Keratinocyte (primary cell): ENCODE data around the gene THRB. TPM values are rescaled to one million over a fixed set of nuclear protein-coding genes. Genes with fewer than 3 reads are reported as not detected.

Source experiments
- DNase-seq: peaks from one replicate; pipeline ENCODE4 v3.0.0-alpha.2; 2011; ENCODE audit warnings: low read depth, missing footprints, low spot score
- FAIRE-seq: peaks from 2 replicates; lab custom pipeline; 2011; peaks lifted over from hg19 to GRCh38; lab: Jason Lieb, UNC
- H2AFZ ChIP-seq: 2 replicates; pipeline ENCODE4 v1.6.0; 2012; ENCODE audit warnings: low read length, control low read depth, inconsistent platforms; ENCODE audit not compliant: control insufficient read depth
- H3K27ac ChIP-seq: 2 replicates; pipeline ENCODE4 v1.5.1; 2011; ENCODE audit warnings: low read length; ENCODE audit not compliant: control insufficient read depth, insufficient read depth
- H3K27me3 ChIP-seq: 3 replicates; pipeline ENCODE4 v1.6.0; 2011; ENCODE audit warnings: low read length; ENCODE audit not compliant: control insufficient read depth, insufficient read depth; ENCODE audit errors: extremely low read depth
- H3K36me3 ChIP-seq, 2 experiments: 2 replicates in 1 of 2; 3 replicates in 1 of 2; pipeline ENCODE4 v1.5.1; 2011; ENCODE audit warnings: low read length in 2 of 2, mild to moderate bottlenecking in 1 of 2; ENCODE audit not compliant: control insufficient read depth in 2 of 2, insufficient read depth in 2 of 2; ENCODE audit errors: extremely low read depth in 1 of 2
- H3K4me1 ChIP-seq: 3 replicates; pipeline ENCODE4 v1.5.1; 2011; ENCODE audit warnings: low read length; ENCODE audit not compliant: control insufficient read depth, insufficient read depth; ENCODE audit errors: extremely low read depth
- H3K4me2 ChIP-seq: 3 replicates; pipeline ENCODE4 v1.6.0; 2011; ENCODE audit warnings: low read depth, low read length; ENCODE audit not compliant: control insufficient read depth, insufficient read depth; ENCODE audit errors: extremely low read depth
- H3K4me3 ChIP-seq, 3 experiments: fragments of 200-600 bp in 1 of 3; sonication (generic) in 1 of 3; 2 replicates in 2 of 3; 3 replicates in 1 of 3; pipeline ENCODE4 v1.5.1; 2011 to 2016; ENCODE audit warnings: low read length in 3 of 3, mild to moderate bottlenecking in 3 of 3, control low read depth in 2 of 3, inconsistent platforms in 1 of 3, low read depth in 1 of 3, mixed read lengths in 1 of 3, mixed run types in 1 of 3, moderate library complexity in 1 of 3; ENCODE audit not compliant: control insufficient read depth in 2 of 3, insufficient read depth in 2 of 3; ENCODE audit errors: extremely low read depth in 1 of 3
- H3K79me2 ChIP-seq: 2 replicates; pipeline ENCODE4 v1.6.0; 2012; ENCODE audit warnings: low read length; ENCODE audit not compliant: control insufficient read depth, insufficient read depth
- H3K9ac ChIP-seq: 3 replicates; pipeline ENCODE4 v1.6.0; 2011; ENCODE audit warnings: low read length; ENCODE audit not compliant: control insufficient read depth, insufficient read depth; ENCODE audit errors: extremely low read depth
- H3K9me1 ChIP-seq: 3 replicates; pipeline ENCODE4 v1.6.0; 2011; ENCODE audit warnings: low read length; ENCODE audit not compliant: control insufficient read depth, insufficient read depth; ENCODE audit errors: extremely low read depth
- H3K9me3 ChIP-seq: 2 replicates; pipeline ENCODE4 v1.5.1; 2012; ENCODE audit warnings: low read depth, low read length; ENCODE audit not compliant: control insufficient read depth
- H4K20me1 ChIP-seq: 3 replicates; pipeline ENCODE4 v1.6.0; 2011; ENCODE audit warnings: low read length; ENCODE audit not compliant: control insufficient read depth, insufficient read depth; ENCODE audit errors: extremely low read depth
- CTCF ChIP-seq, 3 experiments: IDR thresholded peaks in 1 of 3; conservative IDR thresholded peaks in 1 of 3; optimal IDR thresholded peaks in 1 of 3; 2 replicates in 2 of 3; 3 replicates in 1 of 3; pipeline versions ENCODE3 to v1.5.1; 2011; ENCODE audit warnings: low read length in 3 of 3, mild to moderate bottlenecking in 3 of 3, moderate library complexity in 2 of 3, control low read depth in 1 of 3, inconsistent platforms in 1 of 3; ENCODE audit not compliant: insufficient read depth in 2 of 3; ENCODE audit errors: extremely low read depth in 1 of 3
- EZH2 ChIP-seq: IDR thresholded peaks from one replicate; pipeline ENCODE4 v1.6.1; 2012; ENCODE audit warnings: inconsistent platforms, mild to moderate bottlenecking, low read length, moderate library complexity
- dilution Hi-C: fragments of 300-500 bp; cut with MboI; formaldehyde crosslinking; loops from one replicate; pipeline ENCODE4 v1.7.0; 2020; ENCODE audit warnings: low sequenced_read_pairs; ENCODE audit not compliant: extremely low pct_ligation_motif_present
- polyA plus RNA-seq, 5 experiments: library from polyadenylated mRNA; depleted of rRNA in 3 of 5; stranded (reverse) in 3 of 5; stranded (forward) in 1 of 5; unstranded in 1 of 5; fragments of >200 nt; gene quantifications; 1 replicate in 1 of 5; 2 replicates in 3 of 5; 3 replicates in 1 of 5; pipeline versions ENCODE4 v1.2.1 to v1.2.3, GENCODE V29; 2011 to 2012; ENCODE audit warnings: missing spikeins in 2 of 5, low read depth in 1 of 5, low replicate concordance in 1 of 5

The THRB gene
- polyA plus RNA-seq, 1 donor (not counting 4 experiments of a cell fraction or from before 2014, with no cell fraction given): 2.6 TPM

- H3K36me3 ChIP-seq: no peaks in the 10 kb centered on the region
- no peak overlapping the region for H3K9ac ChIP-seq
- no peaks in the 10 kb centered on the region for H3K79me2 ChIP-seq
- TF ChIP-seq CTCF (optimal IDR thresholded peaks at IDR 0.05 in 1 of 3, IDR thresholded peaks at IDR 0.05 in 1 of 3, conservative IDR thresholded peaks at IDR 0.05 in 1 of 3; ENCODE audit: extremely low read depth in 1 of 3, insufficient read depth in 2 of 3, low read length in 3 of 3) (no peak), EZH2 (no peak)
- no peak overlapping the region for H3K4me3 ChIP-seq
- FAIRE-seq: no peak
- no peaks in the 10 kb centered on the region for H3K9me1 ChIP-seq
- H4K20me1 ChIP-seq: no peaks in the 10 kb centered on the region
- no peaks in the 10 kb centered on the region for H3K9me3 ChIP-seq
- H3K27me3 ChIP-seq: no peaks in the 10 kb centered on the region
- dilution Hi-C loops: no loop called here
- no peak overlapping the region for H3K4me2 ChIP-seq
- H3K4me1 ChIP-seq: no peaks in the 10 kb centered on the region
- H3K27ac ChIP-seq: no peak overlapping the region
- H2AFZ ChIP-seq: no peak overlapping the region
- no peak for DNase-seq
These were observed 407.8 kb downstream of the THRB start for GRCh38 chr3:24086617-24087404.

- Histone ChIP-seq H3K4me1 (no peaks in the 10 kb centered on the region), H4K20me1 (no peaks in the 10 kb centered on the region), H3K9me3 (no peaks in the 10 kb centered on the region), H3K9me1 (no peaks in the 10 kb centered on the region), H3K4me2 (no peak overlapping the region), H3K27me3 (no peaks in the 10 kb centered on the region), H3K9ac (no peak overlapping the region), H3K79me2 (no peaks in the 10 kb centered on the region), H3K27ac (no peak overlapping the region), H3K36me3 (no peaks in the 10 kb centered on the region), H3K4me3 (no peak overlapping the region), H2AFZ (no peak overlapping the region)
- dilution Hi-C loops: no loop called here
- FAIRE-seq: no peak
- no peak for DNase-seq
- TF ChIP-seq EZH2: no peak
- TF ChIP-seq CTCF (optimal IDR thresholded peaks at IDR 0.05 in 1 of 3, IDR thresholded peaks at IDR 0.05 in 1 of 3, conservative IDR thresholded peaks at IDR 0.05 in 1 of 3; ENCODE audit: extremely low read depth in 1 of 3, insufficient read depth in 2 of 3, low read length in 3 of 3): no peak
These were observed 408.4 kb downstream of the THRB start for GRCh38 chr3:24086206-24086605.
